GM18498 (cell line): ENCODE results near the gene OSBPL3.

Experiments used
- ATAC-seq: cut with Tn5 transposase; IDR thresholded peaks from one replicate; pipeline ENCODE4 v1.9.1; 2021; ENCODE audit warnings: mild to moderate bottlenecking, moderate library complexity; ENCODE audit not compliant: unreplicated experiment

Gene OSBPL3

DNA sequence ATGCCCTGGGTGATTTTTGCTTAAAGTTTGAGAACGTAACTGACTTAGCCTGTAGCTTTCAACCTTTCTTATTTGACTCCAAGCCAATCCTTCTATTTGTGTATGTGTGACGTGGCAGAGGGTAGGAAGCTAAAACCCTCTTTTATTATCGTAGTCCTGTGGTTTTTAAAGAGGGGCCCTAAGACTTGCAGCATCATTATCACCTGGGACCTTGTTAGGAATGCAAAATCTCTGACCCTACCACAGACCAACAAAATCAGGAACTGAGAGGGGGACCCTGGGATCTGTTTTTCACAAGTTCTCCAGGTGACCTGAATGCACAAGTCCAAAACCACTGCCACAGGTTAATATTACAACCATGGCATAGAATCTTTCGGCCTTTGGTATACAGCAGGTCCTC lies 80.1 kb downstream of the OSBPL3 start:
- peak; percentile 58 for ATAC-seq

DNA sequence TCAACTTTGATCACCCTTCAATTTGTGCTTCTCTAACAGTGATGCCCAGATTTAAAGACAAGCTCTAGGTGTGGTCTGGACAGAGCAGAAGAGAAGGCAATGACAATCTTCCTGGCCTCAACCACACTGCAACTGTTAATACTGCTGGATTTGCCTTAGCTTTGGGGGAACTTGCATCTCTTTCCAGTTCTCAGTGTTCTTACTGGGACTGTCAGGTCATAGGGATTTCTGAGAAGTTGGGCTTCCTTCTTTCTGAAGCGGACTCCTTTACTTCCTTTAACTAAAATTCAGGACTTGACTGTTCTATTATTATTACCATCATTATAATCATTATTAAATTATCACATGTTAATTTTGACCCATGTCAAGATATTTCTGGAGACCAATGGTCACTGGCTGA lies 80.8 kb downstream of the OSBPL3 start:
- no peak for ATAC-seq

DNA sequence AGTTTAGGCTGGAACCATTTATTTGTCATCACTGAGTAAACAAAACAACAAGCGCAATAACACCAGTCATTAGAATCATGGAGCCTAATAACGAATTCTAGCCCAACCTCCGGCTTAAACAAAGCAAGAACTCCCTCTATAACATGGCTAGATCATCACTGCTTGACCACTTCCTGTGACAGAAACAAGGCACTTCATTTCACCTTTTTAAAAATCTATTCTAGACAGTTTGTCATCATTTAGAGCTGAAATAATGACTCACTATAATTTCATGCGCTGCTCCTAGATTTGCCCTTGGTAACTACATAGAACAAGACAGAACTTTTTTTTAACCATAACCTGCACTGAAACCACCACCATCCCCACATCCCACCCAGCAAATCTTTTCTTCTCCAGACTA lies 81.3 kb downstream of the OSBPL3 start:
- ATAC-seq = peak; percentile 44

DNA sequence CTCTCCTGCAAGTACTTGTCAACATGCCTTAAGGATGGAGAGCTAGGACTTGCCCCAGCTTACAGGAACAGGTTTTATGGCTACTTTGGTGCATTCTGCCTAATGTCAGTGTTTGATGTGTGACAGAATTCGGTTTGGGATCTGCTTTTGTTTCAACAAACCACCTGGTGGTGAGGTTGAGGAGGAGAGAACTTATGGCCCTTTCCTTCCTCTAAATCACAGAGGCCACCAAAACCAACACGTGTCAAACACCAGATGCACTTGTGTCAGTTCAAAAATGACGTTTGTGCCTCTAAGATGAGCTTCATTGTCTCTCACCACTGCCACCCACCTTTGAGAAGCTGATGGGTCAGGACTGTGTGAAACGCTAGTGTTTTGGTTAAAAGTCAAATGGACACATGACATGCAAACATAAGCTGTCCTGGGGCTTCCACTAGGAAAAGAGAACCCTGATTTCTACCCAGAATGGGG lies 83.9 kb downstream of the OSBPL3 start:
- peak; percentile 60 for ATAC-seq

DNA sequence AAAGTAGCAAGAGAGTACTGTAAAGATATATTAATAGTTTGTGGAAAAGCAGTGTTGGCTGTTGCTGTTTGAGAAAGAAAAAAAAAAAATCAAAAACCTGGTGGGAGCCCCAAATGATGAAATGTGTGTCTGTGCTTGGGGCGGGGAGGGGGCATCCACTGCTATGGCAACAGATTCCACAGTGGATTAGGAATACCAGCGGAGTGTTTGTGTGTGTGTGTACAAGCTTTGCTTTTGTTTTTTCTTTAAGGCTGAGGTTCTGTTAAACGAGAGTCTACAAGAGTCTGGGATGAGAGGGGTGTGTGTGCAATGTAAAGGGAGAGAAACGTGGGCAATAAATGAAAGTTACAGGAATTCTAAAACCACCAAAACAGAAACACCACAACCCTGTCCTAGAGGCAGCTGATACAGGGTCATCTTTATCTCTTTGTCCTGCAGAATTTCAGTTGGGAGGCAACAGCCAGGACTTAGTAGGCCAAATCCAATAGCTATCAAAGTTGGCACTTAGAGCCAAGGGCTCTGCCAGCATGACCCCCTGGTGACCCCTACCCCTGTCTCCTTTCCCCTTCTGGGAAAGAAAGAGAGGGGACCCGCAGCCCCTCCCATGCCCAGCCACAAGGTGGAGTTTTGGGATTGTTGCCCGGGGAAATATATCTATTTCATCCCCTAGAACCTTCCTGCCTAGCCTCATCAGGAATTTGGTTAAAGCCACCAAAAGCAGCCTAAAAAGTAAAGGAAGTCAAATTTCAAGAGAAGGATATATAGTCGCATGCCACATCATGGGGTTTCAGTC lies 85.4 kb downstream of the OSBPL3 start:
- ATAC-seq = no peak

DNA sequence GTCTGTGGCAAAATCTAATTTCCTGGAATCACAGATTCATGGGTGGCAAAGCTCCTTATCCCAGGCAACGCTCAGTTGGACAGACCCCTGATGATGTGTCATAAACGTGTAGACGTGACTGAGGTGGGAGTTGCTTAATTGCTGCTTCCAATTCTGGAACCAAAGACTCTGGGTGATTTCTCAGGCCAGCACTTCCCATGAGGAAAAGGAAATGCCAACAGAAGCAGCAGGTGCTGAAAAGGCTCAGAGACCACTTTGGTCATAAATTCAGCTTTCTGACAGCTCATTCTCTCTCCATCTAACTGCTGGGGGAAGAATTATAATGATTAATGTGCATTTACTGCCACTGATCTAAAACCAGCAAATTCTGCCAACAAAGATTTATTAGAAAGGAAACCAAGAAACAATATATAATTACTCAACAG lies 88.7 kb downstream of the OSBPL3 start:
- no peak for ATAC-seq

DNA sequence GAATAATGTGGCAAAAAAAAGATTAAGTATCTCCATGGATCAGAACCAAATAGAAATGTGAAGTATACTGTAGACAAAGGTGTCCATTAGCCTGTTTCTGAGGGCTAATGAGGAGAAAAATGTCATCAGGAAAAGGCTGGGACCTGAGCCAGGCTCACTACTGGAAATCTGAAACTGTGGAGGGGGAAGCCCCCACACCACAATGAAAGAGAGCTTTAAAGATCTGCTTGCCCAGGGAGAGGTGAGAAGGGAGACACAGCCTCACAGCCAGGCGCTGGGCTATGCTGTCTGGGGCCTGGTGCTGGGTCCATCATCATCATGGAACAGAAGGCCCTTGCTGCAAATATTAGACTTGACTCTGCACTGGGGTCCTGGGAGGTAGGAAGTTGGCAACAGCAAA lies 90.4 kb downstream of the OSBPL3 start:
- ATAC-seq = no peak

DNA sequence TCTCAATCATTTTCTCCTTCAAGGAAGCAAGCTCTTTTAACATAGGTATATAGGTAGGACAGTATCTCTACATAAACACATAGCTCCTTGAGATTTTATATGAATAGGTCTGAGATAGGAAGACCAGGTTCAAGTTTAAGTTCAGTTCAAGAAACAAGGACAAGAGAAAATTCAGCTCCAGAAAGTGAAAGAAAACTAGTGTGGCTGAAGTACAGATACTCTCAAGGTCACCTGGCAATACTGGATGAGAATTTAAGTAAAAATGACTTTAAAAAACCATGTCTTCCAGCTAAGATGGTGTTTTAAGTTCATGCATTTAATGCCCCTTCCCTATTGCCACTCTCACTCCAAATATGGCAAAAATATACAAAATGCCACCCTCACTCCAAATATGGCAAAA lies 91.3 kb downstream of the OSBPL3 start:
- ATAC-seq = no peak

DNA sequence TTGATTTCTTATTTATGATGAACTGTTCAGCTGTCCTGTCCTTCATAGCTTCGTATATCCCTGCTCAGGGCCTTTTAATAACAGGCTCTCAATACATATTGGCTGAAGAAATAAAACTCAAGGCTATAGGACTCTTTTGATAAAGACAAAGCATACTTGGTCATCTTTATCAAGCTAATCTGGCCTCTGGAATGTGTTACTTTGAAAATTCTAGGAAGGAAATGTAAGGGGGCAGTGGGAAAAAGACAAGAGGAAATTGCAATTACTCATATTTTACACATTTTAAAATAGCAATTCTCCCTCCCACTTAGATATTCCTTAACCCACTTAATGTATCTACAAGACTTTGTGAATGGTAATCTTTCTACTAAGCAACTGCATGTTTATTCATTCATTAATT lies 94.3 kb downstream of the OSBPL3 start:
- no peak for ATAC-seq

DNA sequence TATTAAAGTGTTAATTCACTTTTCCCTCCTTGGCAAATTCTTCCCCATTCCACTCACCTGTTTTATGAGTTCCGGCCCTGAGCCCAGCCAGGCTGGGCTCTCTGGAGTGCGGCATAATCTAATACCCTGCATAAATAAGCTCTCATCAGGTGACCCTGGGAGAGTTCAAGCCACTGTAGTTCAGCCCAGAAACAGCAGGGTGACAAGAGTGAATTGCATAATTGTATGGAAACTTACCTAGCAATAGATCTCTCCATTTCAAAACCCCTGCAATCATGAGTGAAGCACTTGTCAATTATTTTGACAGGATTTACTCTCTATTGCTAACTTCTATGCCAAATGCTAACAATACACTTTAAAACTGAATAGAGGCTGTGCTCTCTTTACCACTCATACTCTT lies 94.7 kb downstream of the OSBPL3 start:
- ATAC-seq = no peak

DNA sequence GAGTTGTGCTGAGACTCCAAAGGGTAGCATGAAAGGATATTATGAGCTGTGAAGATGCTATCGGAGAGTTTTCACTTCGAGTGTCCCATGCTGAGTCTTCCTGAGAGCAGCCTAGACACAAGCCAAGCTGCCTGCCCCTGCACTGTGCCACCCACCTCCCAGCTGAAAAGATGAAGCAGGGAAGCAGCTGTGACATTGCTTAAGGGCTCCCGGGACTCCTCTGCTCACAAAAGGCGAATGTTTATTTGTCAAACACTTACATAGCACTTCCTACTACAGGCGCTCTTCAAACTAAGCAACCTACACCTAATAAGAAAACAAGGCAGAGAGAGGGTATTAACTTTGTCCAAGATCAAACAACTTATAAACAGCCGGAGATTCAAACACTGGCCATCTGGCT lies 95.6 kb downstream of the OSBPL3 start:
- no peak for ATAC-seq

DNA sequence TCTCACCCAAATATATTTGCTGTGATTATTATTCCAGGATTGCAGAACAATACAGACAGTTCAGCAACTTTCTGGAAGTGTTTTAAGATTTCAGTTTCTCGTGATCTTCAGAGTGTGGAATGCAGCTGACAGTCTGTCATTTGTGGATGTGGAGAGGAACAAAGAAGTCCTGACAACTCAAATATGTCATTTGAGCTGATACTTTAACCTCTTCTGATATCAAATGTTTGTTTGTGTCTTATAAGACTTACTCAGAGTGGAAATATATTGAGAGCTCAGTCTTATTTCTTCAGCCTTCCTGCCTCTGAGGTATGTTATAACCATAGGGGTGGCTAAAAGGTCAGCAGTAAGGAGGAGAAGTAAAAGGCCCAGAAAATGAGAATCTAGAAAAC lies 96.4 kb downstream of the OSBPL3 start:
- ATAC-seq = no peak

DNA sequence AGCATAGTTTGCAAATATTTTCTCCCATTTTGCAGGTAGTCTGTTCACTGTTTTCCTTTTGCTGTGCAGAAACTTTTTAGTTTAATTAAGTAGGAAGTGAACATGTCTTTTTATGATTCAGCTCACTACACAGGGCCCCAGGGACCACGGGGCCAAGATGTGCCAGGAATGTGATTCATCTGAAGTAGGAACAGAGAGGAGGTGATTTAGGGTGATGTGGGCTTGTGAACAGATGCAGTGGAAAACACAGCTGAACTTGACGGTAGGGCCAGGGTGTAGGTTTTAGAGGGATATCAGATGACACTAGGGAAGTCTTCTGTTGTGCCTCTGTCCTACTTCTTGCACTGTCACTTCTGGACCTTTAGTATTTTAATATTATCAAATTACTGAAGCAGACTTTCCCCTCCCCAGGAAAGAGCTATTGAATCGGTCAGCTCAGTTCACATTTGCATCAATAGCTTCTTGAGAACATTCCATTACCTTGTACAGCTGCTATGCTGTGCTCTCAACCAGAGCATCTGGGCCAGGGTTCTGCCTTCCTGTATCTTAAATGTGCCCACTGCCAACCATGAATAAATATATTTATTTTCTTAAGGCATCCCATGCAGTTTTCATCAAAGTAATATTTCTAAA lies 96.9 kb downstream of the OSBPL3 start:
- no peak for ATAC-seq

DNA sequence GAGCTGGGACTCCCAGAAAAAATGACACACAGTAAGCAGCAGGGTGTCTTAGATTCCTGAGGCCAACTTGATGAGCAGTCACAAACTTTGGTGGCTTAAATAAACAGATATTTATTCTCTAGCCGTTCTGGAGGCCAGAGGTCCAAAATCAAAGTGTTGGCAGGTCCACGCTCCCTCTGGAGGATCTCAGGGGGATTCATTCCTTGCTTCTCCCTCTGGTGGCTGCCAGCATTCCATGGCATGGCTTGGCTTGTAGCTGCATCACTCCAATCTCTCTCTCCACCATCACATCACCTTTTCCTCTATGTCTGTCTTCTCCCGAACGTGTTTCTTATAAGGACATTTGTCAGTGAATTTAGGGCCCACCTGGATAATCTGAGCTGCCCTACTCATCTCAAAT lies 98.4 kb downstream of the OSBPL3 start:
- no peak for ATAC-seq

DNA sequence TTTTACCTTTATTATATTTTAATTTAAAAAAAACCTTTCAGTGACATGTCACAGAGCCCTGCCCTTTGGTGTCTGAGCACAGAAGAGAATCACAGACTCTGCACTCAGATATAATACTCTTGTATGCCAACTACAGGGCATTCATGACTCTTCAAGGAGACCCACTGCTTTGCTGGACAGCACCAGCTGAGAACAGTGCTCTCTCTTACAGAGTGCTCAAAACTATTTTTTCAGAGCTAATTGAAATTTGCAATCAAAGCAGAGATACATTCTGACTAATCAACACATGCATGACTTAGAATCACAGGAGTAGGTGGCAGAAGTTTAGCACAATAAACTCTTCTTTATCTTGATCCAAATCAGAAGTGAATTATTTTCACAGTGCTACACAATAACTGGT lies 99.1 kb downstream of the OSBPL3 start:
- no peak for ATAC-seq

DNA sequence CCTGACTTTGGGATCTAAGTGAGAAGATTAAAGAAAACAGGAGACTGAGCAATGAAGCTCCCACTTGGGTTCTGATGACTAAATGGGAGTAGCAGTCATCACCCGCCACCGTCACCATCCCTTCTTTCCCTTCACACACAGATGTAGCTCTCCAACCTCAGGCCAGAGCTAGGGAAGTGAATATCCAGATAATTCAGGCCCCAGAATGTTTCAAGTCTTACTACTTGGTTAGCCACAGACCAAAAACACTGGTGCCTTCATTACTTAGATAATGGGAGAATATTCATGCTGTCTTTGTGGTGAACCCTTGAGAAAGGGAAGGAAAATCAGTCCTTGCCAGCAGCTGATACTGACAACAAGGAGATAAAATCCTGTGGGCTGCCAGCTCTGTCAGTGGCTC lies 100.7 kb downstream of the OSBPL3 start:
- no peak for ATAC-seq

DNA sequence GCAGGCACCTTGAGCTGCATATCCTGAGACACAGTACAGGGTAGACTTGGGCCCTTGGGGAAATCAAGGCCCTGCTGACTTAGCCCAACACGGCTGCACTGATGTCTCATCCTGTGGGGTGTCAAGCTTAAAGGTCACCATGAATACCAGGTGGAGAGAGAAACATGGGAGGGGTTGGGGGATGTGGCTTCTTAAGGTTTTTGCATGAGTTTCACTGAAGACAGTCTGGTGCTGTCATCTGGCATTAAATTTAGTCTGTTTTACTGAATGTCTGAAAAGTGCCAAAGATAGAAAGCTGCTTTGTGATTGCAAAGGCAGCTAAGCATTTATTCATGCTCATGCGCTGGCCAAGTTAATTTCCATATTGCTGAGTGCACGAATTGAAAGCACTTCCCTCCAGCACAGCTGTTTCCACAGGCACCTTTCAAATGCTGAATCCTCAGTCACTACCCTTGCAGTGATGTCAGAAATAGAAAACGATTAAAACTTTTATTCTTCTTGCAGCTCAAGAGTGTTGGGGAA lies 102.1 kb downstream of the OSBPL3 start:
- peak; percentile 95 for ATAC-seq

DNA sequence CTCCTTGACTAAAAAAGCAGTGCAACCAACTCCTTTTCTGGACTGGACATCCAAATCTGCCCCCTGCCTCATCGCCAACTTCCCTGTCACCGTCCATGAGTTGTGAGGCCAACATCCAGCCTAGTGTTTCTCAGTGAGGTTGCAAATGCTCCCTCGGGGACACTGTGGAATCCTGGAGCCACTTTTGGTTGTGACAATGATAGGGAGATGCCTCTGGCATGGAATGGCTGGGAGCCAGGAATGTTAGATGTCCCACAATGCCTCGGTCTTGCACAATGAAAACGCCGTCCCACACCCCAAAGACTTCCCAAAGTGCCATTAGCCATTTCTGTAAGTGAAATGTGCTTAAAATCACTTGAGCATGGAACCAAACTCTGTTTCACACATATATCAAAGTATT lies 105.2 kb downstream of the OSBPL3 start:
- ATAC-seq = no peak

DNA sequence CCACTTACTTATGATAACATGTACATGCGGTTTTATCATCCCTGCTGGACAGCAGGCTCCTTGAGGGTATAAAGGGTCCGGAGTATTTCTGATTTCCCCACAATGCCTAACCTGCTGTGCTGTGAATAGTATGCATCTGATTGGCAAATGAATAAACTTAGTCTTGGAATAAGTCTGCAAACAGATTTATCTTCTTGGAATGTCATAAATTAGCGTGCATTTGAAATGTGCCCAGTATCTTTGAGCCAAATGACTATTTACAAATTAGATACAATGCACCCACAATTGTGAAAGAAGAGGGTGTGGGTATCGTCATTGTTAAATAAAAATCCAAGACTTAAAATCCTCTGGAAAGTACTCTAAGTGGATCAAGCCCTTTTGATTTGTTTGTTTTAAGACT lies 106.0 kb downstream of the OSBPL3 start:
- no peak for ATAC-seq

DNA sequence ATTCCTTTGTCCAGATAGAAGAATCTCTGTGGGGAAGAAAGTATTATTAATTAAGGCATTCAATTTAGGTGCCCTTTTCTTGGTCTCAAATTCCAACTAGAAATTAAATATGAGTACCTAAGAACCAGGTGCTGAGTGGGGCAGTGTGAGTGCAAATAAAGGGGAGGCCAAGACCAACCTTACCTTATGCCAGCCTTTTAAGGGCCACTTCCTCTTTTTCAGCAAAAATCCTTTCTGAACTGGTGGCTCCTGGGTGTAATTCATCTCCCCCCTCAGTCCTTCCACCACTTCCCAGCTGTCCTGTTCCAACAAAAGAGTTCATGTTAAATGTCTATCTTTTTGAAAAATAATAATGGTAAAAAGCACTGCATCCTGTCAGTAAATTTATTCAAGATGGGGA lies 108.2 kb downstream of the OSBPL3 start:
- ATAC-seq = no peak

DNA sequence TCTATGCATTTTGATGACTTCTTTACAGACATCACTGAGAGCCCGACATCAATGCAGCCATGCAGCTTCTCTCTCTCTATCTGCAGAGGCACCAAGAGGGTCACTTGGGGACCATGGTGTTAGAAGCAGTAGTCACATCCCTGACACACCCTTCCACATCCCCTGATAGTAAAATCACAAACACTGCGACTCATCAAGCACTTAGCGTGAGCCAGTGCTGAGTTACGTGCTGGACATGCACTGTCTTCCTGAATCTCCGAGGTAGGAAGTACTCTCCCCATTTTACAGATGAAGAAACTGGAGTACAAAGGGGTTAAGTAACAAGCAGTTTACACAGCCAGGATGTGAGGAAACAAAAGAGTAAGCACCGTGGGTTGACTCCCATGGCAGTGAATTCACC lies 109.2 kb downstream of the OSBPL3 start:
- no peak for ATAC-seq

DNA sequence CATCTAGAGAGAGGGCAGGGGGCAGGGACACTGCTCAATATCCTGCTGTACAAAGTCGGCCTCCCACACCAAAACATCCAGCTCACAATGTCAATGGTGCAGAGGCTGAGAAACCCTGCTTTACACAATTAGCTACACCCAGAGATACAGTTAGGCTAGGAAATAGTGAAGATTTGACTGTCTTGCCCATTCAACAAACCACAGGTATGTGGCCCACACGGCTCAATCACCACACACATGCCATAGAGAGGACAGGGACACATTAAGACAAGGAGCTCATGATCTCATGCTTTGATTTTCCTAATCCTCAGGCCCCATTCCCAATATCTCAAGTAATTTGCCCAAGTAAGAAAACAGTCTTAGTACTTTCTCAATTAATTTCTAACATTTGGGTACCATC lies 110.4 kb downstream of the OSBPL3 start:
- no peak for ATAC-seq
